Uterine smooth muscle cell (primary cell): Measurements from ENCODE around the gene OVCH2. TPM values are rescaled to one million over a fixed set of nuclear protein-coding genes. Genes with fewer than 3 reads are reported as not detected.

Experiments used
- total RNA-seq: library from RNA; depleted of rRNA; stranded (reverse); fragments of >200 nt; gene quantifications from 2 replicates; pipeline ENCODE4 v1.2.3, GENCODE V29; 2014

OVCH2 gene, protein sequence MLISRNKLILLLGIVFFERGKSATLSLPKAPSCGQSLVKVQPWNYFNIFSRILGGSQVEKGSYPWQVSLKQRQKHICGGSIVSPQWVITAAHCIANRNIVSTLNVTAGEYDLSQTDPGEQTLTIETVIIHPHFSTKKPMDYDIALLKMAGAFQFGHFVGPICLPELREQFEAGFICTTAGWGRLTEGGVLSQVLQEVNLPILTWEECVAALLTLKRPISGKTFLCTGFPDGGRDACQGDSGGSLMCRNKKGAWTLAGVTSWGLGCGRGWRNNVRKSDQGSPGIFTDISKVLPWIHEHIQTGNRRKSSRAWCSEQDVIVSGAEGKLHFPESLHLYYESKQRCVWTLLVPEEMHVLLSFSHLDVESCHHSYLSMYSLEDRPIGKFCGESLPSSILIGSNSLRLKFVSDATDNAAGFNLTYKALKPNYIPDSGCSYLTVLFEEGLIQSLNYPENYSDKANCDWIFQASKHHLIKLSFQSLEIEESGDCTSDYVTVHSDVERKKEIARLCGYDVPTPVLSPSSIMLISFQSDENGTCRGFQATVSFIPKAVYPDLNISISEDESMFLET
- total RNA-seq: 0.11 TPM in 1 of 2 replicates, not detected in the other

DNA sequence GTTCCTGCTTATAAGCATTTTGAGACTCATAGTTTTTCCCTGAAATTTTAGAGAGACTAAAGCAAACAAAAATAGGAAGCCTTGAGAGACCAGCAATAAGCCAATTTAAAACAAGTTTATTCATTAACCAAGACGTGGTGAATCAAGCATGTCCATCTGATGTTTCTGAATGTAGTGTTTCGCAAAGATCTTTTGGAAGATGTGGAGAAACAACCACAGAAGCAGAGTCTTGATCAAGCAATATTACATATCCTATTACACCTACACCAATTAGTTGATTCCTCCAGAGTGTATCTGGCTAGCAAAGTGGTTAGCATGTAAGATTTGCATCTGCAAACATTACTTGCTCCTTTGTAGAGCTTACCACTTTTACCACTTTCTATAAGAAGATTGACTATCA is at the start of gene OVCH2:
Gene OVCH2, minus strand, starts transcription at position 101 of the 400 bp plus-strand sequence. Its CDS starts 83 bp downstream, at position 18.

DNA sequence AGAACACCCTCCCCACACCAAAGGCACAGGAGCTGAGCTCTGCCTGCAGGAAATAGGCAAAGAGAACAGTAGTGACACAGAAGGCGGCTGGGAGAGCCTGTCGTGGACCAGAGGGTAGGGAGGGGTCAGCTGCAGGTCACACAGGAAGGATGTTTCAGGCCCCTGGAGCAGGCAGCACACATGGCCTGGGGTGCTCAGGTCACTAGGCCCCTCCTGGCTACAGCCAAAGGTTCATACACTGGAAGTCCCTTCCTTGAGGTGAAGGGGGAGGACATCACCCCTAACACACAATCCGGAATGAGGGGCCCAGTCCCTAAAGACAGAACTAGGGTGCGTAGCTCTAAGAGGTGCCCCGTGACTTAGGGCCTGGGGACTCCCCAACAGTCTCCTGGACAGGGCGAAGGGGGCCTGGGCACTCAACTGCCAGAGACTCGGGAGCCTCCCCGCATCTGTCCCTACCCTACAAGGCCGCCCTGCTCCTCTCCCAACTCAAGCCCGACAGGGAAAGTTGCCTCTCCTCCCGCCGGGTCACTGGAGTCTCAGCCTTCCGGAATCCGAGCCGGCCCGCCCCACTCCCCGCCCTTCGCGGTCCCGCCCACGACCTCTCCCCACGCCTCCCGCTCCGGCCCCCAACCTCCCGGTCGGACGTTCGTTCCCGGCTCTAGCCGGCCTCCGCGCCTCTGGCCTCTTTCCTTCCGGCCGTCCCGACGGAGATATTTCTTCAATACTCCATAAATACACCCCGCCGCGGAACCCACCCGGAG is 33.1 kb downstream of the OVCH2 start, which contains the start of gene CYB5R2:
Gene CYB5R2, minus strand, starts transcription at position 541 of the 764 bp plus-strand sequence. CDS start 675 bp downstream, outside the sequence.

Other genes starting within 250 kb of the OVCH2 start
- gene OLFML1, start 221.0 kb downstream of the OVCH2 start, total RNA-seq: 4.2 and 10.5 TPM in 2 replicates
- gene PPFIBP2, start 192.5 kb downstream of the OVCH2 start, total RNA-seq: 8.1 and 16.9 TPM in 2 replicates
- gene CYB5R2, start 33.0 kb downstream of the OVCH2 start, total RNA-seq: 12.1 and 20.0 TPM in 2 replicates
- not detected in 2 replicates for gene OR5P2, start 90.5 kb upstream of the OVCH2 start, total RNA-seq
- gene OR5P3, start 124.4 kb upstream of the OVCH2 start, total RNA-seq: not detected in 2 replicates
- gene OR10A6, start 224.8 kb upstream of the OVCH2 start, total RNA-seq: not detected in 2 replicates
- 0.11 and 0.12 TPM in 2 replicates for gene OR10A3, start 235.2 kb upstream of the OVCH2 start, total RNA-seq